HFF-Myc (cell line): ENCODE results near the gene LCN9.

ENCODE experiments used
- DNase-seq: peaks from one replicate; pipeline ENCODE4 v3.0.0-alpha.2; 2011; ENCODE audit warnings: low read depth; ENCODE audit errors: extremely low read depth
- H3K4me3 ChIP-seq: replicated peaks from 2 replicates; pipeline ENCODE4 v1.5.1; 2011; ENCODE audit warnings: low read depth, mild to moderate bottlenecking, control low read depth, low read length
- CTCF ChIP-seq: IDR thresholded peaks from 2 replicates; pipeline ENCODE4 v1.5.1; 2012; ENCODE audit warnings: mild to moderate bottlenecking, low read depth, low read length, control low read depth; ENCODE audit errors: missing control alignments

The LCN9 gene

GRCh38 chr9:135701067-135701958, 38.2 kb downstream of the LCN9 start:
- TF ChIP-seq CTCF: no peak
- no peak overlapping the region for H3K4me3 ChIP-seq
- no peak for DNase-seq

GRCh38 chr9:135701959-135702721, 39.0 kb downstream of the LCN9 start, which contains the start of gene KCNT1:
KCNT1 (plus strand) TSS chr9:135702185; CDS start chr9:135702259, 74 bp downstream.
- H3K4me3 ChIP-seq: no peak within 1 kb of the TSS
- TF ChIP-seq CTCF: peak; percentile 79
- no peak for DNase-seq

- DNase-seq: no peak
- TF ChIP-seq CTCF: no peak
- no peak overlapping the region for H3K4me3 ChIP-seq
Measured at GRCh38 chr9:135703726-135704125, 40.6 kb downstream of the LCN9 start.

GRCh38 chr9:135704483-135704882, 41.4 kb downstream of the LCN9 start:
- H3K4me3 ChIP-seq: no peak overlapping the region
- DNase-seq: no peak
- no peak for TF ChIP-seq CTCF

- no peak for DNase-seq
- no peak overlapping the region for H3K4me3 ChIP-seq
- TF ChIP-seq CTCF: no peak
Measured at GRCh38 chr9:135705376-135705775, 42.3 kb downstream of the LCN9 start.

- H3K4me3 ChIP-seq: no peak overlapping the region
- DNase-seq: no peak
- no peak for TF ChIP-seq CTCF
Measured at GRCh38 chr9:135706288-135706687, 43.2 kb downstream of the LCN9 start.
